Panc1 (cell line): Measurements from ENCODE around the gene CDCA7L.

Source experiments
- TF ChIP-seq, protein P1 (sequence below), 2 experiments: IDR thresholded peaks; 2 replicates each; pipeline ENCODE4 v1.6.1; 2011 to 2012; ENCODE audit warnings: low read depth in 2 of 2, control low read depth in 1 of 2, low read length in 1 of 2, mild to moderate bottlenecking in 1 of 2, moderate library complexity in 1 of 2; ENCODE audit not compliant: insufficient read depth in 1 of 2
- TF ChIP-seq, protein P2 (sequence below): fragments of 450-650 bp; IDR thresholded peaks from 2 replicates; pipeline ENCODE4 v1.5.1; 2017; ENCODE audit warnings: mild to moderate bottlenecking

DNA sequence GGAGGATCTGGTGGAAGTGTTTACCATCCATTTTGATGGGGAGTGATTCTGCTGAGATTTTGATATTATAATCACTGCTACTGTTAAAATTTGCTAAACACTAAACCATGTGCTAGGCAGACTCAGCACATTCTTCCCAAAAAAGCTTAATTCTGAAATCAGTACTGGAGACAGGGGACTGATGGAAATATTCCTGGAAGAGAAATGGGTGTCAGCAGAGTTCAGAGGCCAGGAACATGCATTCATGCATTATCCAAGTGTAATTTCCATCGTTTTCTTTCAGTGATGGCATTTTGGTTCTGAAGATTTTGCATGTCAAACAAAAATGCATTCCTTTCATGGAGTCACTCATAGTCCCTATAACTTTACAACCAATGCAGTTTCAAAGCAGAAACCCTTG lies 79.0 kb downstream of the CDCA7L start:
- TF ChIP-seq, protein P1, sequence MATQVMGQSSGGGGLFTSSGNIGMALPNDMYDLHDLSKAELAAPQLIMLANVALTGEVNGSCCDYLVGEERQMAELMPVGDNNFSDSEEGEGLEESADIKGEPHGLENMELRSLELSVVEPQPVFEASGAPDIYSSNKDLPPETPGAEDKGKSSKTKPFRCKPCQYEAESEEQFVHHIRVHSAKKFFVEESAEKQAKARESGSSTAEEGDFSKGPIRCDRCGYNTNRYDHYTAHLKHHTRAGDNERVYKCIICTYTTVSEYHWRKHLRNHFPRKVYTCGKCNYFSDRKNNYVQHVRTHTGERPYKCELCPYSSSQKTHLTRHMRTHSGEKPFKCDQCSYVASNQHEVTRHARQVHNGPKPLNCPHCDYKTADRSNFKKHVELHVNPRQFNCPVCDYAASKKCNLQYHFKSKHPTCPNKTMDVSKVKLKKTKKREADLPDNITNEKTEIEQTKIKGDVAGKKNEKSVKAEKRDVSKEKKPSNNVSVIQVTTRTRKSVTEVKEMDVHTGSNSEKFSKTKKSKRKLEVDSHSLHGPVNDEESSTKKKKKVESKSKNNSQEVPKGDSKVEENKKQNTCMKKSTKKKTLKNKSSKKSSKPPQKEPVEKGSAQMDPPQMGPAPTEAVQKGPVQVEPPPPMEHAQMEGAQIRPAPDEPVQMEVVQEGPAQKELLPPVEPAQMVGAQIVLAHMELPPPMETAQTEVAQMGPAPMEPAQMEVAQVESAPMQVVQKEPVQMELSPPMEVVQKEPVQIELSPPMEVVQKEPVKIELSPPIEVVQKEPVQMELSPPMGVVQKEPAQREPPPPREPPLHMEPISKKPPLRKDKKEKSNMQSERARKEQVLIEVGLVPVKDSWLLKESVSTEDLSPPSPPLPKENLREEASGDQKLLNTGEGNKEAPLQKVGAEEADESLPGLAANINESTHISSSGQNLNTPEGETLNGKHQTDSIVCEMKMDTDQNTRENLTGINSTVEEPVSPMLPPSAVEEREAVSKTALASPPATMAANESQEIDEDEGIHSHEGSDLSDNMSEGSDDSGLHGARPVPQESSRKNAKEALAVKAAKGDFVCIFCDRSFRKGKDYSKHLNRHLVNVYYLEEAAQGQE (IDR thresholded peaks at IDR 0.05; ENCODE audit: insufficient read depth in 1 of 2, low read depth in 2 of 2, low read length in 1 of 2): no peak
- TF ChIP-seq, protein P2, sequence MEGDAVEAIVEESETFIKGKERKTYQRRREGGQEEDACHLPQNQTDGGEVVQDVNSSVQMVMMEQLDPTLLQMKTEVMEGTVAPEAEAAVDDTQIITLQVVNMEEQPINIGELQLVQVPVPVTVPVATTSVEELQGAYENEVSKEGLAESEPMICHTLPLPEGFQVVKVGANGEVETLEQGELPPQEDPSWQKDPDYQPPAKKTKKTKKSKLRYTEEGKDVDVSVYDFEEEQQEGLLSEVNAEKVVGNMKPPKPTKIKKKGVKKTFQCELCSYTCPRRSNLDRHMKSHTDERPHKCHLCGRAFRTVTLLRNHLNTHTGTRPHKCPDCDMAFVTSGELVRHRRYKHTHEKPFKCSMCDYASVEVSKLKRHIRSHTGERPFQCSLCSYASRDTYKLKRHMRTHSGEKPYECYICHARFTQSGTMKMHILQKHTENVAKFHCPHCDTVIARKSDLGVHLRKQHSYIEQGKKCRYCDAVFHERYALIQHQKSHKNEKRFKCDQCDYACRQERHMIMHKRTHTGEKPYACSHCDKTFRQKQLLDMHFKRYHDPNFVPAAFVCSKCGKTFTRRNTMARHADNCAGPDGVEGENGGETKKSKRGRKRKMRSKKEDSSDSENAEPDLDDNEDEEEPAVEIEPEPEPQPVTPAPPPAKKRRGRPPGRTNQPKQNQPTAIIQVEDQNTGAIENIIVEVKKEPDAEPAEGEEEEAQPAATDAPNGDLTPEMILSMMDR: no peak
